ENCODE measurements around the gene RPL10.

RPL10 gene

GRCh38 chrX:154362085-154362742 is 36.0 kb upstream of the RPL10 start:
- no peak for DNase-seq (ENCODE audit: low spot score)

GRCh38 chrX:154363706-154364439 is 34.3 kb upstream of the RPL10 start:
- no peak for DNase-seq (ENCODE audit: low spot score)

GRCh38 chrX:154365052-154365600 is 33.1 kb upstream of the RPL10 start:
- no peak for DNase-seq (ENCODE audit: low spot score)

DNA sequence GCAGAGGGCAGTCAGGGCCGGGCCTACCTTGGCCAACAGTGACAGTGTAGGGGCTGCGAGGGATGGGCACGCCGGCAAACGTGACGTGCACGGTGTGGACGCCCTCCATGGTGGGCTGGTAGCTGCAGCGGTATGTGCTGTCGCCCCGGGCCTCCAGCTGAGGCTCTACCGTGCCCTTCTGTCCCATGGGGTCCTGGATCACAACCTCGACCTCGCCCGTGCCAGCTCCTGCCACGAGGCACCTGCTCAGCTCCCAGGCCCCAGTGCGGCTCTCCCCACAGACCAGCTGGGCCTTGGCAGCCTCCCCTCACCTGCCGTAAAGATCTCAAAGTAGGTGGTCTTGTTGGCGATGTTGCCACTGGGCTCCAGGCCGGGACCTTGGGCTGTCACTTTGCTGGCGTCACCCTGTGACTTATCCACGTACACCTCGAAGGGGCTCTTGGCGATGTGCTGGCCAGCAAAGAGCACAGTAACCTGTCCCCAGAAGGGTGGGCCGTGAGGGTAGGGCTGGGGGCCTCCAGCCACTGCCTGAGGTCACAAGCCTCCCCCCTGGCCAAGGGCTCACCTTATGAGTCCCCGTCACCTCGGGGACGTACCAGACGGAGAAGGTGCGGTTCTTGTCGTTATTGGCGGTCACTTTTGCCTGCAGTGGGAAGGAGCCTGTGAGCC is 32.0 kb upstream of the RPL10 start:
- no peak for DNase-seq (ENCODE audit: low spot score)

GRCh38 chrX:154366666-154367055 is 31.5 kb upstream of the RPL10 start:
- DNase-seq (ENCODE audit: low spot score), result no peak

GRCh38 chrX:154367474-154368308 is 30.5 kb upstream of the RPL10 start:
- DNase-seq (ENCODE audit: low spot score), result no peak

DNA sequence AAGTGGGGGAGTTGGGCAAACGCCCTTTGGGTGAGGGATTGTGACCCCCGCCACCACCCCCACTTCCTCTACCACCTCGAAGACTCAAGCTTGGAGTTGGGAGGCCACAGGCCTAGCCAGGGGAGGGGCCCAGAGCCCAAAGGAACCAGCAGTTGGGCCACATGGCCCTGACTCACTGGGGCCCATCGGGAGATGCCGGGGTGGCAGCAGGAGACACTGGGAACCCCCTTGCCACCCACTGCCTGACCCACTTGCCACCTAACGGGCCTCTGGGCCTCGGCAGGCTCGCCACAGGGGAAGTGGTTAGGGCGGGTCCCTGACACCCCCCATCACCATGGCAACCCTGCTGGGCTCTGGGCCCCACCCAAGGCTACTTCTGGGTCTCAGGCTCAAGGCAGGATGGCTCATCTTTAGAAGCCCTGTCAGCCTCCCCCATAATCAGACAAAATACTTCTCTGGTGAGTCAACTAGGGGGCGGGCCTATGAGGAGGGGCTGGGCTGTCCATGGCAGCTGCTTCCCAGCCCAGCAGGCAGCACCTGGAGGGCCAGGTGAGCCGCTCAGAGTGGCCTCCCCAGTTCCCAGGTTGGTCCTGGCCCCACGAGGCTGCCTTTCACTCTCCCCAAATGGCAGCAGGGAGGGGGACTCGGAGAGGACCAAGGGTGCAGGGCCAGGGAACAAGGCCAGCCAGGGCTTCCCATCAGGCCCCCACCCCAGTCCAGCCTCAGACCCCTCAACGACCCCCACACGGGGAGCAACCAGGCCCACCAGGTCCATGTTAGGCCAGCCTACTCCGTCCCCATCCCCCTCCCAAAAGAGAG is 29.3 kb upstream of the RPL10 start:
- peak; percentile 79 for DNase-seq (ENCODE audit: low spot score)

- DNase-seq (ENCODE audit: low spot score), result peak; percentile 21
Measured at GRCh38 chrX:154369449-154370299, 28.5 kb upstream of the RPL10 start.

GRCh38 chrX:154370300-154371016 is 27.7 kb upstream of the RPL10 start:
- peak; percentile 10 for DNase-seq (ENCODE audit: low spot score)

- DNase-seq (ENCODE audit: low spot score), result peak; percentile 78
Measured at GRCh38 chrX:154371017-154371788, 27.0 kb upstream of the RPL10 start.

- no peak for DNase-seq (ENCODE audit: low spot score)
Measured at GRCh38 chrX:154371789-154372300, 26.3 kb upstream of the RPL10 start.

- DNase-seq (ENCODE audit: low spot score), result peak; percentile 28
Measured at GRCh38 chrX:154372612-154373022, 25.6 kb upstream of the RPL10 start.

DNA sequence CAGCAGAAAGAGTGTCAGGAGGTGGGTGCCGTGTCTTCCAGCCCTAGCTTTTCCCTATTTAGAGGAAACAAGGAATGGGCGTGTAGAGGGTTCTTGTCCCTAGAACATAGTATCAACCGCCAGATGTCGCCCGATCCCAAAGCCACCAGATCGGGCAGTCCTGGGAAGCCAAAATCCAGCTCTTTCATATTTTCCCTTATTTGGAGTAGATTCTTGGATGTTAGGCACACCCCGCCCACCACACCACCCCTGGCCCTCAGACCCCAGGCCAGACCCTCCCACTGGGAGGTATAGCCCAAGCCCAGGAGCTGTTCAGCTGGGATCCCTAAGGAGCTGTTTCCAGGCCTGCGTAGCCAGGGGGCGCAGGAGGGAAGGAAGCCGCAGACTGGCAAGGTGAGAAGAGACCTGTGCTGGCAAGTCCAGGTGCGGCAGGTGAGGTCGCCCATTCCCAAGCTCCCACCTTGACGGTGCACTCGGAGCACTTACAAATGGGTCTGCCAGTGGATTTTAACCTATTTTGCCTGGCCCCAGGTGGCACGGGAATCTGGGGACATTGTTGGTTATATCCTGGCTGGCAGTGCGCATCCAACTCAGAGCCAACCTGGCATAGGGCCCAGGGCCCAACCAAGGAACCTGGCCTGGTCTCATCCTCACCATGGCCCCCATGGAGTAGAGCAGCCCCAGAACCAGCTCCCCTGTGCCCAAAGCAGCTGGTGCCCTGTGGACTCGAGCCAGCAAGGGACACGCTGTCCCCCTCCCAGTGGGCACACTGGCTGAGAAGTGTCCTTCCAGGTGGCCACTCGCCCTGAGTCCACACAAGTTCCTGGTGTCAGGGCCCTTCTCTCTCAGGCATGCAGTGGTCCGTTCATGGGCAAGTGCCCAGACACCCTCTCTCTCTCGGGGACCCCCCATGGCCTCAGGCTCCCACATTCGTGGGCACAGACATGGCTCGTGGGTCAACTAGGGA is 24.6 kb upstream of the RPL10 start:
- DNase-seq (ENCODE audit: low spot score), result peak; percentile 61

- peak; percentile 15 for DNase-seq (ENCODE audit: low spot score)
Measured at GRCh38 chrX:154374313-154375155, 23.6 kb upstream of the RPL10 start, which contains the start of gene FLNA. FLNA (minus strand) TSS chrX:154374634; CDS start chrX:154371245, 3,389 bp downstream.

- DNase-seq (ENCODE audit: low spot score), result no peak
Measured at GRCh38 chrX:154375156-154375504, 23.0 kb upstream of the RPL10 start.

- no peak for DNase-seq (ENCODE audit: low spot score)
Measured at GRCh38 chrX:154376774-154377173, 21.4 kb upstream of the RPL10 start.

Measured in hematopoietic multipotent progenitor cell treated with erythropoietin and hydrocortisone succinate and interleukin-3 and kit ligand, for 15 days (in vitro differentiated cells).